ENCODE measurements around the gene MGLL.

MGLL gene

DNA sequence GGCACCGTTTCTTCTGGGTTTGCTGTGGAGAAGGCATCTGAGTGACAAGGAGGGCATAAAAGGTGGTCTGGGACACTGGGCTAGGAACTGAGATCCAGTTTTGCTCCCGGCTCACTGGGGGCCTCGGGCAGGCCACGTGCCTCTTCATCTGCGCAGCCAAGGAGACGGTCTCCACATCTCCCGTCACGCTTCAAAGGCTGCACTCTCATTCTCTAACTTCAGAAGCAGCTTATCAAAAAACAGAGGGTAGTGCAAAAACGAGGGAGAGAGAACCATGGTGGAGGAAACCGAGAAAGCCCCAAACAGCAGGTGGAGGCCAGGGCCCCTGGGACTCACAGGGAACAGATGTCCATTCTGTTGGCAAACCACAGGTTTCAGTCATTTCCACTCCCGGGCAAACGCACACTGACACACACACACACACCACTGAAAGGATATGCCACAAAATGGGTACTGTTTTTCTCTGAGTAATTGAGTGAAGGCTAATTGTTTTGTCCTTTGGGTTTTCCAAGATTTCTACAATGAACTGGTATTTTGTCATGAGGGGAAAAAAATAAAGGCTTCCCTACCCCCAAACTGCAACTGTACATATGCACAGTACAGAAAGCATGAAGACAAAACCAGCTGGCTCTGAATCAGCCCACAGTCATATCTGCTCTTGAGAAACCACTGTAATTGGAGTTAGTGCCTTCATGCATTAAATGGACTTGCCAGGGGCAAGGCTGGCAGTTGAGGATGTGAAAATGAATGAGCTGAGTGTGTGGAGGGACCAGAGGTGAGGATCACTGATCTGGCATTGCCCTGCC is 71.9 kb downstream of the MGLL start:
- DNase-seq (no peak), ATAC-seq (ENCODE audit: insufficient read depth, low read depth) (no peak)
- Histone ChIP-seq H2AFZ (ENCODE audit: low read depth, low read length) (no peak overlapping the region), H3K9ac (ENCODE audit: low read depth, low read length) (no peak overlapping the region), H3K4me1 (ENCODE audit: insufficient read depth, low read length) (no peaks in the 10 kb centered on the region), H3K4me2 (ENCODE audit: insufficient read depth, low read length) (no peak overlapping the region), H3K27ac (ENCODE audit: low read length) (no peak overlapping the region), H3K9me3 (ENCODE audit: insufficient read depth, low read length, severe bottlenecking) (no peaks in the 10 kb centered on the region), H3K4me3 (ENCODE audit: low read depth in 1 of 2, low read length in 2 of 2) (no peak overlapping the region), H3K79me2 (ENCODE audit: insufficient read depth, low read length) (no peaks in the 10 kb centered on the region), H3K36me3 (ENCODE audit: insufficient read depth, low read length) (no peaks in the 10 kb centered on the region), H3K27me3 (ENCODE audit: insufficient read depth, low read length, poor library complexity) (peaks cover 9% of the 10 kb centered on the region), H4K20me1 (ENCODE audit: insufficient read depth, low read length) (no peaks in the 10 kb centered on the region)
- TF ChIP-seq, protein P1, sequence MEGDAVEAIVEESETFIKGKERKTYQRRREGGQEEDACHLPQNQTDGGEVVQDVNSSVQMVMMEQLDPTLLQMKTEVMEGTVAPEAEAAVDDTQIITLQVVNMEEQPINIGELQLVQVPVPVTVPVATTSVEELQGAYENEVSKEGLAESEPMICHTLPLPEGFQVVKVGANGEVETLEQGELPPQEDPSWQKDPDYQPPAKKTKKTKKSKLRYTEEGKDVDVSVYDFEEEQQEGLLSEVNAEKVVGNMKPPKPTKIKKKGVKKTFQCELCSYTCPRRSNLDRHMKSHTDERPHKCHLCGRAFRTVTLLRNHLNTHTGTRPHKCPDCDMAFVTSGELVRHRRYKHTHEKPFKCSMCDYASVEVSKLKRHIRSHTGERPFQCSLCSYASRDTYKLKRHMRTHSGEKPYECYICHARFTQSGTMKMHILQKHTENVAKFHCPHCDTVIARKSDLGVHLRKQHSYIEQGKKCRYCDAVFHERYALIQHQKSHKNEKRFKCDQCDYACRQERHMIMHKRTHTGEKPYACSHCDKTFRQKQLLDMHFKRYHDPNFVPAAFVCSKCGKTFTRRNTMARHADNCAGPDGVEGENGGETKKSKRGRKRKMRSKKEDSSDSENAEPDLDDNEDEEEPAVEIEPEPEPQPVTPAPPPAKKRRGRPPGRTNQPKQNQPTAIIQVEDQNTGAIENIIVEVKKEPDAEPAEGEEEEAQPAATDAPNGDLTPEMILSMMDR (IDR thresholded peaks at IDR 0.05; ENCODE audit: borderline replicate concordance, extremely low read depth, low read length, poor library complexity, severe bottlenecking) = no peak
- no peak for TF ChIP-seq EZH2 (IDR thresholded peaks at IDR 0.05; ENCODE audit: borderline replicate concordance, low read depth, low read length, severe bottlenecking)

DNA sequence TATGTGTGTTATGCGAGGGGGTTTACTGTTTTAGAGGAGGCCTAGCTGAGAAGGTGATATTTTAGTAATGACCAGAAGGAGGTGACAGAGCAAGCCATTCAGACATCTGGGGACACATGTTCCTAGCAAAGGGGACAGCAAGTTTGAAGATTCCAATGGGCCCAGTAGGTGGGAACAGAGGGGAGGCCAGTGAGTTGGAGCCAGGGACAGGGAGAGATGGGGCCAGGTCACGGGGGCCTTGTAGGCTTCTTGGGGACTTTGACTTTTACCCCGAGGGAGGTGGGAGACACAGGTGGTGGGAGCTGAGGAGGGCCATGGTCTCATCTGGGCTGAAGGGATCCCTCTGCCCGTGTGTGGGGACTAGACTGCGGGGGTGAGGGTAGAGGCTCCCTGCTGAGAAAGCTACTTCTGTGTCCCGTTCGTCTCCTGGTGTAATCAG is 72.5 kb downstream of the MGLL start:
- H3K79me2 ChIP-seq (ENCODE audit: insufficient read depth, low read length) = no peaks in the 10 kb centered on the region
- H3K4me1 ChIP-seq (ENCODE audit: insufficient read depth, low read length) = no peaks in the 10 kb centered on the region
- H4K20me1 ChIP-seq (ENCODE audit: insufficient read depth, low read length) = no peaks in the 10 kb centered on the region
- TF ChIP-seq, protein P1 (IDR thresholded peaks at IDR 0.05; ENCODE audit: borderline replicate concordance, extremely low read depth, low read length, poor library complexity, severe bottlenecking) = no peak
- TF ChIP-seq EZH2 (IDR thresholded peaks at IDR 0.05; ENCODE audit: borderline replicate concordance, low read depth, low read length, severe bottlenecking) = no peak
- H3K4me2 ChIP-seq (ENCODE audit: insufficient read depth, low read length) = no peak overlapping the region
- ATAC-seq (ENCODE audit: insufficient read depth, low read depth) (no peak), DNase-seq (no peak)
- no peak overlapping the region for H3K9ac ChIP-seq (ENCODE audit: low read depth, low read length)
- H2AFZ ChIP-seq (ENCODE audit: low read depth, low read length) = no peak overlapping the region
- no peaks in the 10 kb centered on the region for H3K9me3 ChIP-seq (ENCODE audit: insufficient read depth, low read length, severe bottlenecking)
- no peak overlapping the region for H3K27ac ChIP-seq (ENCODE audit: low read length)
- H3K4me3 ChIP-seq (ENCODE audit: low read depth in 1 of 2, low read length in 2 of 2) = no peak overlapping the region
- no peaks in the 10 kb centered on the region for H3K36me3 ChIP-seq (ENCODE audit: insufficient read depth, low read length)
- H3K27me3 ChIP-seq (ENCODE audit: insufficient read depth, low read length, poor library complexity) = peaks cover 9% of the 10 kb centered on the region

DNA sequence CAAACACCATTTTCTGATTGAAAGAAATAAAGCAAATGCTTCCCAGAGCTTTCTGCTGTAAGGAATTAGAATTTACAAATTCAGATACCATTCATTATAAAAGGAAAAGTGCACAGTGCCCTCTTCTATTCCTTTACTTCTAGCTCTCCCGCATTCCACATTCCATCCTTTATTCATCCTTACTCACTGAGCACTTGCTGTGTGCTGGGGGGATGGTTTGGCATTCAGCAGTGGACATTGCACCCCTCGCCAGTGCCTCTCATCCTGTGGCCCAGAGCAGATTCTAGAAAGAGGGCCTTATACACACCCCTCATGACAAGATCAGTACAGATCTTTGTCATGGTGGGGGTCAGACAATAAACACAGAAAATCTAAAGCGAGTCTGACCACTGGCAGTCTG is 73.0 kb downstream of the MGLL start:
- Histone ChIP-seq H3K79me2 (ENCODE audit: insufficient read depth, low read length) (no peaks in the 10 kb centered on the region), H3K27ac (ENCODE audit: low read length) (no peak overlapping the region)
- no peak for ATAC-seq (ENCODE audit: insufficient read depth, low read depth)

More for the DNA sequence above, 73.0 kb downstream of the MGLL start:
- no peak overlapping the region for H3K9ac ChIP-seq (ENCODE audit: low read depth, low read length)
- H4K20me1 ChIP-seq (ENCODE audit: insufficient read depth, low read length) = no peaks in the 10 kb centered on the region
- no peak overlapping the region for H3K4me2 ChIP-seq (ENCODE audit: insufficient read depth, low read length)
- H3K36me3 ChIP-seq (ENCODE audit: insufficient read depth, low read length) = no peaks in the 10 kb centered on the region
- no peak overlapping the region for H3K4me3 ChIP-seq (ENCODE audit: low read depth in 1 of 2, low read length in 2 of 2)
- H3K27me3 ChIP-seq (ENCODE audit: insufficient read depth, low read length, poor library complexity) = peaks cover 9% of the 10 kb centered on the region
- H3K9me3 ChIP-seq (ENCODE audit: insufficient read depth, low read length, severe bottlenecking) = no peaks in the 10 kb centered on the region
- TF ChIP-seq, protein P1 (IDR thresholded peaks at IDR 0.05; ENCODE audit: borderline replicate concordance, extremely low read depth, low read length, poor library complexity, severe bottlenecking) = no peak
- TF ChIP-seq EZH2 (IDR thresholded peaks at IDR 0.05; ENCODE audit: borderline replicate concordance, low read depth, low read length, severe bottlenecking) = no peak
- no peak for DNase-seq
- no peaks in the 10 kb centered on the region for H3K4me1 ChIP-seq (ENCODE audit: insufficient read depth, low read length)
- no peak overlapping the region for H2AFZ ChIP-seq (ENCODE audit: low read depth, low read length)
